GM18870 (cell line): ENCODE data around the gene FGF22.
A peak's percentile ranks its signal among the peaks of the same experiment; 100 is the strongest.
"Not testable (repeated sequence)": the region's sequence is repeated elsewhere in the genome, so short reads cannot be mapped to it uniquely, and the experiment has no call there.

Source experiments
- ATAC-seq: cut with Tn5 transposase; IDR thresholded peaks from one replicate; pipeline ENCODE4 v1.9.1; 2021; ENCODE audit warnings: moderate library complexity; ENCODE audit not compliant: unreplicated experiment

FGF22 gene

GRCh38 chr19:621819-622218, 17.9 kb upstream of the FGF22 start:
- no peak for ATAC-seq

- no peak for ATAC-seq
Measured at GRCh38 chr19:622666-623065, 17.0 kb upstream of the FGF22 start.

GRCh38 chr19:623175-623916, 16.3 kb upstream of the FGF22 start:
- ATAC-seq = no peak

DNA sequence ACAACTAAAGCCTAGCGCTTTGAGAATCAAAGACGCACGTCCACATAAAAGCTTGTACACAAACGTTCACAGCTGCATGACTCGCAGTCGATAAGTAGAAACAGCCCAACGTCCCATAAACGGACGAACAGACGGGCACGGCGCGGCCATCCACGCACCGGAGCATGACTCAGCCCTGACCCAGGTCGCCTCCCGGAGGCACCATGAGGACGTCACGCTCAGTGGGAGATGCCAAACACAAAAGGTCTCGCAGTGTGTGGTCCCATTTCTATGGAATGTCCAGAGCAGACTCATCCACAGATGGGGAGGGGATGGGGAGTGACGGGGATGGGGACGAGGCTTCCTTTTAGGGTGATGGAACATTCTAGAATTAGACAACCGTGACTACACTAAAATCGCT, 15.7 kb upstream of the FGF22 start:
- no peak for ATAC-seq

GRCh38 chr19:624433-625109, 15.1 kb upstream of the FGF22 start:
- ATAC-seq = no peak

DNA sequence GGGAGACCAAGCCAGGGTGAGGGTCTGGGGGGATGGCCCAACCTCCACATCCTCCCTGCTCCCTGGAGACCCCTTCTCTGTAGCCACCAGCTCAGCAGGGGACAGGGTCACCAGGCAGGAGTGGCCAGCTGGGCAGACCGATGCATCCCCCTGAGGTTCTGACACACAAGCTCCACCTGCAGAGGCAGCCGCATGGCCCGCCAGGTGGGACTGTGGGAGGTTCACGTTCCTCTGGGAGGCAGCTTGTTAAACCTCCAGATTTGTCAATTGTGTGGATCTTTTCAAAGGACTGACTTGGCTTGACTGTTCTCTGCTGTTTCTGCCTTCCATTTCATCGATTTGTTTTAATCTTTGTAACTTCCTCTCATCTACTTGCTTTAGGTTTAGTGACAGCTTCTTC, 14.4 kb upstream of the FGF22 start:
- ATAC-seq = no peak

DNA sequence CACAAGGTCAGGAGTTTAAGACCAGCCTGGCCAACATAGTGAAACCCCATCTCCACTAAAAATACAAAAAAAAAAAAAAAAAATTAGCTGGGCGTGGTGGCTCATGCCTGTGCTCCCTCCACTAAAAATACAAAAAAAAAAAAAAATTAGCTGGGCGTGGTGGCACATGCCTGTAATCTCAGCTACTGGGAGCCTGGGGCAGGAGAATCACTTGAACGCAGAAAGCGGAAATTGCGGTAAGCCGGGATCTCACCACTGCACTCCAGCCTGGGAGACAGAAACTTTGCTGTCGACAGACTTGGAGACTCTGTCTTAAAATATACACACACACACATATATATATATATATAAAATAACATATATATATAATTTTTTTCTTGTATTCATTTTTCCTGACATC, 13.1 kb upstream of the FGF22 start:
- ATAC-seq = not testable (repeated sequence)

- ATAC-seq = no peak
Measured at GRCh38 chr19:628168-628567, 11.5 kb upstream of the FGF22 start.

- ATAC-seq = not testable (repeated sequence)
Measured at GRCh38 chr19:629515-629914, 10.2 kb upstream of the FGF22 start.

DNA sequence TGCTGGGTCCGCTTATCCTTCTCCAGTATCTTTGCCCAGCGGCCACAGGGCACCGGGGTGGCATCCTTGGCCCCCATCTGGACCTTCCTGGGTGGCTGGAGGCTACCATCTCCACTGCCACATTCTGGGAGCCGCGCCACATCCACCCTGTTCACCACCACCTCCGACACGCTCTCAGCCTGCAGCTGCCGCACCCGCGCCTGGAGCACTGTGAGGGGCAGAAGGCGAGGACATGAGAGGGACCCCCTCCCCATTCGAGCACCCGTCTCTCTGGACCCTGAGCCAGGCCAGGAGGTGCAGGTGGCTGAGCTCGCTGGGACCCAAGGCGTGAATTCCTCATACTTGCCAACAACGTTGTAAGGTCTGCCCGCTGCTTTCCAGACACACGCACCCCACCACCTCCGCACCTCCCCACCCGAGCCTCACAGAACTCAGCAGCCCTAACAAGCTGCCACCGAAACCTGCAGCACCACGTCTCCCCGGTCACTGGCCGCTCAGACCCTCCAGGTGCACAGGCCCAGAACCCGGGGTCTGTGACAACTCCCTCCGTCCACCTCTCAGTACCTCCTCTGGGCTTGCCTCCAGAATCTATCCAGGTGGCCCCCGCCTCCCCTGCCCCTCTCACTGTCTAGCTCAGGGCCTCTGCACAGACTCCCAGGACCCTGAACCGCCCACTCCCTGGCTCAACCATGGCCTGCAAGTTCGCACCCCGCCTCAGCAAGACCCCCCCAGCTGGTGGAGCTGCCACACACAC, 9.5 kb upstream of the FGF22 start:
- no peak for ATAC-seq

- no peak for ATAC-seq
Measured at GRCh38 chr19:632579-633067, 7.1 kb upstream of the FGF22 start.

- ATAC-seq = peak; percentile 71
Measured at GRCh38 chr19:633068-633785, 6.5 kb upstream of the FGF22 start, which contains the start of gene POLRMT. POLRMT (minus strand) TSS chr19:633537; CDS start chr19:633512, 25 bp downstream.

DNA sequence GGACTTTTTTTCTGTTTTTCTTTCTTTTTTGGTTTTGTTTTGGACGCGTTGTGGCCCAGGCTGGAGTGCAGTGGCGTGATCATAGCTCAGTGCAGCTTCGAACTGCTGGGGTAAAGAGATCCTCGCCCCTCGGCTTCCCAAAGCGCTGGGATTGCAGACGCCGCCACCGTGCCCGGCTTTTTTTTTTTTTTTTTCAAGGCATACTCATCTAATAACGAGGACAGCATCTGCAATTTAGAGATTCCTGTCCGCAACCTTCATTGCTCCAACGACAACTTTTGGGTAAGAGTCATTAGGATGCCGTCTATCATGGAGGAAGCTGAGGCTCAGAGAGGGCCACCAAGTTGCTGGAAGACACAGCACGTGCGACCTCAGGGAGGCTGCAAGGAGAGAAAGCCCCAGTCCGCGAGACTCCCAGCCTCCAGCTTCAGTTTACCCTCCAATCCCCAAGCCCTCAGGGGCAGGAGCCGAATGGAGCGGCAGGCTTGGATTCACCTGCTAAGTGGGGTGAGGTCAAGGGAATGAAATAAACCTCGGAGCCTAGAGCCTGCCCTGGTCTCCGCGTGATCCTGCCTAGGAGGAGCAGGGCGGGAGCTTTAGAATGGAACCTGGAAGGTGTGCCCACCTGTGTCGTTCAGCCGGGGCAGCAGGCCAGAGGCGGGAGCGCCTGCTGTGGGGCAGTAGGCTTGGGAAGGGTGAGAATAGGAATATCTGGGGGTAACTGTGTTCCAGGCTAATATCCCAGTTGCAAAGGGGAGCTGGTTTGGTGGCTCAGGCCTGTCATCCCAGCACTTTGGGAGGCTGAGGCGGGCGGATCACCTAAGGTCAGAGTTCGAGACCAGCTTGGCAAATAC, 5.7 kb upstream of the FGF22 start:
- no peak for ATAC-seq

DNA sequence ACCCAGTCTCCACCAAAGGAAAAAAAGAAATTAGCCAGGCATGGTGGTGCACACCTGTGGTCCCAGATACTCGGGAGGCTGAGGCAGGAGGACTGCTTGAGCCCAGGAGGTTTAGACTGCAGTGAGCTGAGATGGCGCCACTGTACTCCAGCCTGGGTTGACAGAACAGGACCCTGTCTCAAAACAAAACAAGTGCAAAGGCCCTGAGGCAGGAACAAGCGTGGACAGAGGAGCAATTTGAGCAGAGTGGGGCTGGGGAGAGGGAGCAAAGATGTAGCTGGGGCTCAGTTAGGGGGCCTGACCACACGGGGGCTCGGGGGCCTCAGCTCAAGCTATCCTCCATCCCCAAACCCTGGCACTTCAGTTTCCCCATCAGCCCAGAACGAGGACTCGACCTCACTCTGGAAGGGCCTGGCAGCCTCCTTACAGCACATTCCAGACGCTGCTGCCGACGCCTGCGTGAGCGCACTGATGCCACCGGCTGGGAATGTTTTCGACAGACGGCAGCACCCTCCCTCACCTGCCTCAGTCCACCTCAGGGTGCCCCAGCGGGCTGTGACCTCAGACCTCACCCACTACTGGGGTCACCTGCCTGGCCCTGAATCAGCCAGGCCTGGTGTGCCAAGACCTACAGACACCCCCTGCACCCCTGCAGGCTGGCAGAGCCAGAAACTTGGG, 4.6 kb upstream of the FGF22 start:
- no peak for ATAC-seq

GRCh38 chr19:638906-639252, 800 bp upstream of the FGF22 start:
- no peak for ATAC-seq

DNA sequence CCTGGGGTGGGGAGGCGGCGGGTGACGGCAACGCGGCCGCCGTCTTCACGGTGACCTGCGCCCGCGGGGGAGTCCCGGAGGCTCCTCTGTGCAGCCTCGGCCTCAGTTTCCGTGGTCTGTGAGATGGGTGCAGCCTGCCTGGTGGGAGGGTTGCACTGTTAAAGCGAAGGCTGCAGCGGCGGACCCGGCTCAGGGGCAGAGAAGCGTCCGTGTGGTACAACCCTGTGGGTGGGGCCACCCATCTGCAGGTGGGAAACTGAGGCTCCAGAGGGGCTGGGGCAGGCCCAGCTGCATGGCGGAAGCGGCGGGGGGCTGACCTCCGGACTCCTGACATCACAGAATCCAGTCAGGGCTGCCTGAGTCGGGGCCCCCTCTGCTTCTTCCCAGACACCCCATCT, 481 bp downstream of the FGF22 start:
- ATAC-seq = no peak

DNA sequence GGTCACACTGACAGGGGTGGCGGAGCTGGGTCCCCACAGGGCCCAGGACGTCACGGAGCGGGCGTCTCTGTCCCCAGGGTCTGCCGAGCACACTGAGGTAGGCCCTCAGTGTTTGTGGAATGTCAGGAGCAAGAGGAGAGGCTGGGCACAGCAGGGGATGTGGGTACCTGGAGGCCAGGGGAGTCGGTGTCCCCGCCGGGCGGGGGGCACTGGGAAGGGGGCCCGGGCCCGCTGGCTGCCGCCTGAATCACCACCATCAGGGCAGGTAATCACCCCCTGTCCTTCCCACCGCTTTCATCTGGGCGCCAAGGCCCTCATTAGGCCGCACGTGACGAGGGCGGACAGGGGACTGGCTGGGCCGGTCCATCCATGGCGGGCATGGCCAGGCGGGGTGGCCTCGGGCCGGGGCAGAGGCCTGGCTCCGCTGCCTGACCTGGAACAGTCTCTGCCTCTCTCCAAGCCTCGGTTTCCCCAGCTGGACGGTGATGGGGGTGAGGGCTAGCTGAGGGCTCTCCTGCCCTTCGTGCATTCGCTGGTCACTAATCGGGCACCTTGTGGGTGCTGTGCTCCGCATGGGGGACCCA, 1.0 kb downstream of the FGF22 start:
- ATAC-seq = no peak

DNA sequence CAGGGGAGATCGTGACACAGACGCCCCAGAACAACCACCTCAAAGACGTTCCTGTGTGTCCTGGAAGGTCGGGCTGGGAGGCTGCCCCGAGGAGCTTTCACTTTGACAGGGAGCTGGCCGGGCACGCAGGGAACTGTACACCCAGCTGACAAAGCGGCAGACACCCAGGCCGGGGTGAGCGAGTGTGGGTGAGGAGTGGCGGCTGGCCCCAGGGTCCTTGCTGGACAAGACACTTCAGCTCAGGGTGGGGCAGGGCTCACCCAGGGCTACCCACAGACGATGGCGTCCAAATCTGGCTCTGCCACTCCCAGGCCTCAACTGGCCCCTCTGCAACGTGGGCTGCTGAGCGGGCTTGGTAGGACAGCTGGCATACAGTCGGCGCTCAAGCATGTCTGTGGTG, 2.0 kb downstream of the FGF22 start:
- ATAC-seq = no peak
